ENCODE results near the gene EPHB1.

The EPHB1 gene

GRCh38 chr3:134905647-134905935, 110.5 kb downstream of the EPHB1 start:
- no peak for ATAC-seq
- TF ChIP-seq ZNF70 (CRISPR knock-in tag; IDR thresholded peaks at IDR 0.05) (no peak), ARNTL (CRISPR knock-in tag; IDR thresholded peaks at IDR 0.05; ENCODE audit: borderline replicate concordance, low read depth) (no peak), ISL1 (CRISPR knock-in tag; IDR thresholded peaks at IDR 0.05) (no peak), CREB5 (CRISPR knock-in tag; IDR thresholded peaks at IDR 0.05; ENCODE audit: low read depth) (no peak), ZFP30 (CRISPR knock-in tag; IDR thresholded peaks at IDR 0.05) (no peak), ZNF565 (CRISPR knock-in tag; conservative IDR thresholded peaks at IDR 0.05; ENCODE audit: low read depth) (no peak), ESRRG (CRISPR knock-in tag; IDR thresholded peaks at IDR 0.05) (no peak), GLIS3 (CRISPR knock-in tag; IDR thresholded peaks at IDR 0.05) (no peak), CSRNP3 (CRISPR knock-in tag; IDR thresholded peaks at IDR 0.05) (no peak), RARB (CRISPR knock-in tag; IDR thresholded peaks at IDR 0.05) (no peak), BACH2 (CRISPR knock-in tag; IDR thresholded peaks at IDR 0.05; ENCODE audit: borderline replicate concordance) (no peak), ZNF8 (CRISPR knock-in tag; IDR thresholded peaks at IDR 0.05) (no peak), SNAI2 (CRISPR knock-in tag; IDR thresholded peaks at IDR 0.05) (no peak), TOX (CRISPR knock-in tag; IDR thresholded peaks at IDR 0.05; ENCODE audit: borderline replicate concordance) (no peak), CSDC2 (CRISPR knock-in tag; IDR thresholded peaks at IDR 0.05) (no peak), TCF4 (CRISPR knock-in tag; IDR thresholded peaks at IDR 0.05; ENCODE audit: borderline replicate concordance) (no peak), PPARA (CRISPR knock-in tag; IDR thresholded peaks at IDR 0.05; ENCODE audit: borderline replicate concordance) (no peak), OSR1 (CRISPR knock-in tag; IDR thresholded peaks at IDR 0.05) (no peak), POU6F1 (CRISPR knock-in tag; IDR thresholded peaks at IDR 0.05; ENCODE audit: borderline replicate concordance, low read depth) (no peak), PATZ1 (CRISPR knock-in tag; IDR thresholded peaks at IDR 0.05; ENCODE audit: borderline replicate concordance) (no peak)

- no peak for ATAC-seq
- TF ChIP-seq POU6F1 (CRISPR knock-in tag; IDR thresholded peaks at IDR 0.05; ENCODE audit: borderline replicate concordance, low read depth) (no peak), ARNTL (CRISPR knock-in tag; IDR thresholded peaks at IDR 0.05; ENCODE audit: borderline replicate concordance, low read depth) (no peak), TCF4 (CRISPR knock-in tag; IDR thresholded peaks at IDR 0.05; ENCODE audit: borderline replicate concordance) (no peak), ZNF565 (CRISPR knock-in tag; conservative IDR thresholded peaks at IDR 0.05; ENCODE audit: low read depth) (no peak), RARB (CRISPR knock-in tag; IDR thresholded peaks at IDR 0.05) (no peak), CSRNP3 (CRISPR knock-in tag; IDR thresholded peaks at IDR 0.05) (no peak), ZFP30 (CRISPR knock-in tag; IDR thresholded peaks at IDR 0.05) (no peak), PPARA (CRISPR knock-in tag; IDR thresholded peaks at IDR 0.05; ENCODE audit: borderline replicate concordance) (no peak), BACH2 (CRISPR knock-in tag; IDR thresholded peaks at IDR 0.05; ENCODE audit: borderline replicate concordance) (no peak), TOX (CRISPR knock-in tag; IDR thresholded peaks at IDR 0.05; ENCODE audit: borderline replicate concordance) (no peak), ZC3H10 (CRISPR knock-in tag; IDR thresholded peaks at IDR 0.05) (no peak), CREB5 (CRISPR knock-in tag; IDR thresholded peaks at IDR 0.05; ENCODE audit: low read depth) (no peak), ZFP3 (CRISPR knock-in tag; IDR thresholded peaks at IDR 0.05) (no peak), CSDC2 (CRISPR knock-in tag; IDR thresholded peaks at IDR 0.05) (no peak), ZNF8 (CRISPR knock-in tag; IDR thresholded peaks at IDR 0.05) (no peak), SNAI2 (CRISPR knock-in tag; IDR thresholded peaks at IDR 0.05) (no peak), OSR1 (CRISPR knock-in tag; IDR thresholded peaks at IDR 0.05) (no peak), ISL1 (CRISPR knock-in tag; IDR thresholded peaks at IDR 0.05) (no peak), GLIS3 (CRISPR knock-in tag; IDR thresholded peaks at IDR 0.05) (no peak), ZNF70 (CRISPR knock-in tag; IDR thresholded peaks at IDR 0.05) (no peak)
These were observed 113.2 kb downstream of the EPHB1 start for GRCh38 chr3:134908271-134908670.

Data from SK-N-SH treated with all-trans-retinoic acid at 6 μM for 48 hours (cell line).